ENCODE measurements around the gene ZNF627.
A peak's percentile ranks its signal among the peaks of the same experiment; 100 is the strongest.
"Not testable (repeated sequence)": the region's sequence is repeated elsewhere in the genome, so short reads cannot be mapped to it uniquely, and the experiment has no call there.

The ZNF627 gene

DNA sequence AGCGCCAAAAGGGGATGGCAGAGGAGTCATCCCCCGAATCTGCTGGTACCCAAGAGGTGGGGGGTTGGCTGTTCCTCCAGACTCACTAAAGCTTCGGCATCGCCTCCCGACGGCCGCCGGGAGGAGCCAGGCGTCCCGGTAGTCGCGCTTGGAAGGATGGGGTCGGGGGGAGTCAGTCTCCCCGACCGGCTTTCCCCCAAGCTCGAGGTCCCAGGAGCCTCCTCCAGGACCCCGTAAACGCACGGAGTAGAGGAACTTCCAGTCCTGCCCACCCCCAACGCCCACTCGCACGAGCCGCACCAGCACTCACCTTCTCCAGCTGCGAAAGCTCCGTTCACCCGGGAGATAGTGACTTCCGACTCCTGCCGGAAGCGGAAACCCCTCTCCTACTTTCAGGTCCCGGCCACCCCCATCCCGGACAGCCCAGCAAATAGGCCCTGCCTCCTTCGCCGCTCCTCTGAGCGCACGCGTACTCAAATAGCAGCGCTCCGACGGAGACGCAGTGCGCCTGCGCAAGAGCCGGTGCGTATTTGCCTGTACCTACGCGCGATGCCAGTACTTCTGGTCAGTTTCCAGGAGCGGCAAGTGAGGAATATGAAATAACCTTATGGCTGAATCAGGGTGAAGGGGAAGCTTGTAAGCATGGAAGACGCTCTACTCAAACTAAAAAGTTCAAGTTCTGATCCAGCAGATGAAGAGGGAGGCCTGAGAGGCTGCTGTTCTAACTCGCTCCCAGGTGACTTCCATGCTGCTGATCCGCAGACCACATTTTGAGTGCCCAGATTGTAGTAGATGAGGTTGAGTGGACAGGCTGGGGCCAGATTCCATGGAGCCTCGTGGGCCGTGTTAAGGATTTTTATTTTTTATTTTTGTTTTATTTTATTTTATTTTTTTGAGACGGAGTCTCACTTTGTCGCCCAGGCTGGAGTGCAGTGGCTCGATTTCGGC lies 38.1 kb upstream of the ZNF627 start, which contains the start of gene ELOF1:
Gene ELOF1 (minus strand): TSS at position 350 of the 948 bp plus-strand sequence. CDS start 4,883 bp downstream, outside the sequence.
- peaks cover 23% of the 10 kb centered on the region for H3K4me1 ChIP-seq (ENCODE audit: insufficient read depth, low read length)
- H3K9ac ChIP-seq (ENCODE audit: low read length): peak within 1 kb of the TSS; percentile 81
- H3K9me3 ChIP-seq (ENCODE audit: low read length): no peaks in the 10 kb centered on the region
- peak within 1 kb of the TSS; percentile 94 to 98 for H3K4me3 ChIP-seq (ENCODE audit: low read depth in 1 of 2, low read length in 2 of 2)
- H3K27ac ChIP-seq (ENCODE audit: low read depth, low read length): peak within 1 kb of the TSS; percentile 20
- H3K27me3 ChIP-seq (ENCODE audit: control insufficient read depth in 1 of 2, insufficient read depth in 2 of 2, low read length in 2 of 2): no peaks in the 10 kb centered on the region
- peaks cover 10% of the 10 kb centered on the region for H3K36me3 ChIP-seq (ENCODE audit: insufficient read depth, low read length)

DNA sequence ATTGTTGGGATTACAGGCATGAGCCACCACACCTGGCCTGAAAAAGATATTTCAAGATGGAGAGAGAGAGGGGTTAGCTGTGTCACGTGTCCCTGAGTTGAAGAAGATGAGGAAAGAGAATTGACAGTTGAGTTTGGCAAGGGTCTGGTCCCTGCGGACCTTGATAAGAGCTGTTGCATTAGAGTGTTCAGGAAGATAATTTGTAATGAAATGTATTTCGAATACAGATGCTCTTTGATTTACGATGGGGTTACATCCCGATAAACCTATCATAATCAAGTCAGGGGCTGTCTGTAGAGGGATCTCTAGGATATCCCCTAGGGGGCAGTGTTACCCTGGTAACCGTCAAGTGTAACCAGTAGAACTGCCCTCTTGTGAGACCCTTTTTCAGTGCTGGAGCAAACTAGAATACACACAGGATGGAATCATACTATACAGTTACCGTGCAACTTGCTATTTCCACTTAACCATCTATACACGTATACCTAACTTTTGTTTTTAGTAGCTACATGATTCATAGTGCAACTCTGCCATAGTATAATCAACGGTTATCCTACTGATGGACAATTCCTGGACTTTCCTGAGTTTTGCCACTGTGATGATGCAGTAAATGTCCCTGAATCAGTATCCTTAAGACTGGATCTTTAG lies 36.8 kb upstream of the ZNF627 start:
- no peaks in the 10 kb centered on the region for H3K9me3 ChIP-seq (ENCODE audit: low read length)
- H3K4me3 ChIP-seq (ENCODE audit: low read depth in 1 of 2, low read length in 2 of 2): no peak overlapping the region
- H3K27me3 ChIP-seq (ENCODE audit: control insufficient read depth in 1 of 2, insufficient read depth in 2 of 2, low read length in 2 of 2): no peaks in the 10 kb centered on the region
- peaks cover 23% of the 10 kb centered on the region for H3K4me1 ChIP-seq (ENCODE audit: insufficient read depth, low read length)
- H3K27ac ChIP-seq (ENCODE audit: low read depth, low read length): no peak overlapping the region
- no peak overlapping the region for H3K9ac ChIP-seq (ENCODE audit: low read length)
- H3K36me3 ChIP-seq (ENCODE audit: insufficient read depth, low read length): peaks cover 3% of the 10 kb centered on the region

DNA sequence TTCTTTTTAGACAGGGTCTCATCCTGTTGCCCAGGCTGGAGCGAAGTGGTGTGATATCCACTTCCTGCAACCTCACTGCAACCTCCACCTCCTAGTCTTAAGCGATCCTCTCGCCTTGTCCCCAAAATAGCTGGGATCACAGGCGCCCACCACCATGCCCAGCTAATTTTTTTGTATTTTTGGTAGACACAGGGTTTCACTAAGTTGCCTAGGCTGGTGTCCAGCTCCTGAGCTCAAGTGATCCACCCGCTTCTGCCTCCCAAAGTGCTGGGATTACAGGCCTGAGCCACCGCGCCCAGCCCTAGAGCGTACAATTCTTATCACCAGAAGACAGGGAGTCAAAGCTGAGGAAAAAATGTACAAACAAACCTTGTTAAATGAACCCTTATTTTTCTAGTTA lies 33.8 kb upstream of the ZNF627 start:
- Histone ChIP-seq H3K9ac (ENCODE audit: low read length) (no peak overlapping the region), H3K4me3 (ENCODE audit: low read depth in 1 of 2, low read length in 2 of 2) (no peak overlapping the region), H3K27ac (ENCODE audit: low read depth, low read length) (no peak overlapping the region), H3K36me3 (ENCODE audit: insufficient read depth, low read length) (no peaks in the 10 kb centered on the region), H3K9me3 (ENCODE audit: low read length) (no peaks in the 10 kb centered on the region), H3K4me1 (ENCODE audit: insufficient read depth, low read length) (peaks cover 8% of the 10 kb centered on the region), H3K27me3 (ENCODE audit: control insufficient read depth in 1 of 2, insufficient read depth in 2 of 2, low read length in 2 of 2) (no peaks in the 10 kb centered on the region)

DNA sequence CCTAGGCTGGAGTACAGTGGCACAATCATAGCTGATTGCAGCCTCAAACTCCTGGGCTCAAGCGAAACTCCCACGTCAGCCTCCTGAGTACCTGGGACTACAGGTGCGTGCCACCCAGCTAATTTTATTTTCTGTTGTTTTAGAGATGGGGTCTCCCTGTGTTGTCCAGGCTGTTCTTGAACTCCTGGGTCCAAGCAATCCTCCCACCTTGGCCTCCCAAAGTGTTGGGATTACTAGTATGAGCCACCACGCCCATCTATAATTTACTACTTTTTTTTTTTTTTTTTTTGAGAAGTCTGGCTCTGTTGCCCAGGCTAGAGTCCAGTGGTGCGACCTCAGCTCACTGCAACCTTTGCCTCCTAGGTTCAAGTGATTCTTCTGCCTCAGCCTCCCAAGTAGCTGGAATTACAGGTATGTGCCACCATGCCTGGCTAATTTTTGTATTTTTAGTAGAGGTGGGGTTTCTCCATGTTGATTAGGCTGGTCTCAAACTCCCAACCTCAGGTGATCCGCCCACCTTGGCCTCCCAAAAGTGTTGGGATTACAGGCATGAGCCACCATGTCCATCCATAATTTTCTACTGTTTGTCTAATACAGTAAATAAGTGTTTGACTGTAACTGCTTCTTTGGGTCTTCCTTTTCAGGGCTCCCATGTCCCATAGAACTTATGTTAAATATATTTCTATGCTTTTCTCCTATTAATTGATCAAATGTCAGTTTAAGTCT lies 33.0 kb upstream of the ZNF627 start:
- not testable (repeated sequence) for H3K27ac ChIP-seq (ENCODE audit: low read depth, low read length); H3K4me3 ChIP-seq (ENCODE audit: low read depth in 1 of 2, low read length in 2 of 2); H3K9ac ChIP-seq (ENCODE audit: low read length); H3K9me3 ChIP-seq (ENCODE audit: low read length); H3K4me1 ChIP-seq (ENCODE audit: insufficient read depth, low read length); H3K36me3 ChIP-seq (ENCODE audit: insufficient read depth, low read length); H3K27me3 ChIP-seq (ENCODE audit: control insufficient read depth in 1 of 2, insufficient read depth in 2 of 2, low read length in 2 of 2)

DNA sequence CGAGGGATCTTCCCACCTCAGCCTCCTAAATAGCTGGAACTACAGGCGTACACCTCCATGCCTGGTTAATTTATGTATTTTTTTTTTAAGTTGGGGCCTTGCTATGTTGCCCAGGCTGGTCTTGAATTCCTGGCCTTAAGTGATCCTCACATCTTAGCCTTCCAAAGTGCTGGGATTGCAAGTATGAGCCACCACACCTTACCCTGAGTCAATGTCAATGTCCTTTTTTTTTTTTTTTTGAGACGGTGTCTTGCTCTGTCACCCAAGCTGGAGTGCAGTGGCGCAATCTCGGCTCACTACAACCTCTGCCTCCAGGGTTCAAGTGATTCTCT lies 31.7 kb upstream of the ZNF627 start:
- H3K9me3 ChIP-seq (ENCODE audit: low read length); H3K27ac ChIP-seq (ENCODE audit: low read depth, low read length): not testable (repeated sequence)

DNA sequence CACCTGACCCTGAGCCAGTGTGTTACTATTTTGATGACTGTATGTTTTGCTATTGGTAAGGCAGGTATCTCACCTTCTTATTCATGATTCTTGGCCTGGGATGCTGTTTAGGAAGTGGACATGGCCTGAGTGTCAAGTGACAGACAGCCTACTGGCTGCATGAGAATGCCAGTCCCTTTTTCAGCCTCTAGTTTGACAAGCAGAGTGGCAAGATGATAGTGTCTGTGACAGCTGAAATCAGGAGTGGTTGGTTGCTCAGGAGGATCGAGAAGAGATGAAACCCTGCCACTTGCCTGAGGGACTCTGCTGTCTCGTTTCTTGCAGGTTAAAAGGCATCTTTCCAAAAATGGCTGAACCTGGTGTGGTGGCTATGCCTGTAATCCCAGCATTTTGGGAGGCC lies 31.1 kb upstream of the ZNF627 start:
- Histone ChIP-seq H3K36me3 (ENCODE audit: insufficient read depth, low read length) (no peaks in the 10 kb centered on the region), H3K4me3 (ENCODE audit: low read depth in 1 of 2, low read length in 2 of 2) (no peak overlapping the region), H3K4me1 (ENCODE audit: insufficient read depth, low read length) (no peaks in the 10 kb centered on the region), H3K9me3 (ENCODE audit: low read length) (no peaks in the 10 kb centered on the region), H3K27me3 (ENCODE audit: control insufficient read depth in 1 of 2, insufficient read depth in 2 of 2, low read length in 2 of 2) (no peaks in the 10 kb centered on the region), H3K27ac (ENCODE audit: low read depth, low read length) (no peak overlapping the region), H3K9ac (ENCODE audit: low read length) (no peak overlapping the region)

More for the DNA sequence above, 31.7 kb upstream of the ZNF627 start:
- H3K27me3 ChIP-seq (ENCODE audit: control insufficient read depth in 1 of 2, insufficient read depth in 2 of 2, low read length in 2 of 2); H3K4me3 ChIP-seq (ENCODE audit: low read depth in 1 of 2, low read length in 2 of 2); H3K4me1 ChIP-seq (ENCODE audit: insufficient read depth, low read length); H3K9ac ChIP-seq (ENCODE audit: low read length); H3K36me3 ChIP-seq (ENCODE audit: insufficient read depth, low read length): not testable (repeated sequence)

DNA sequence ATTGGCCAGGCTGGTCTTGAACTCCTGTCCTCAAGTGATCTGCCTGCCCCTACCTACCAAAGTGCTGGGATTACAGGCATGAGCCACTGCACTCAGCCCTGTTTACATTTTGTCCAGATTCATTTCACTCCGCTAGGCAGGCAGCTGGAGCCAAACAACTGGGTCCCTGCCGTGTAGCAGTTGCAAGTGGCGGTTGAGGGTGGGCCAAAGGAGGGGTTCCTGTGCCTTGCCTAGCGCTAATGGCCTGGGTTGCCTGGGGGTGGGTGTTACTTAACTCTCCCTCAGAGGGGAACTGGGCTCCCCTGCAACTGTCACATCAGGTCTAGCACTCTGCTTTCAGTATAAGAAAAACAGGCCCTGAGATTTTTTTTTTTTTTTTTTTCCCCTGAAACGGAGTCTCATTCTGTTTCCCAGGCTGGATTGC lies 27.2 kb upstream of the ZNF627 start:
- H3K36me3 ChIP-seq (ENCODE audit: insufficient read depth, low read length): no peaks in the 10 kb centered on the region
- no peak overlapping the region for H3K4me3 ChIP-seq (ENCODE audit: low read depth in 1 of 2, low read length in 2 of 2)
- H3K4me1 ChIP-seq (ENCODE audit: insufficient read depth, low read length): no peaks in the 10 kb centered on the region
- no peak overlapping the region for H3K27ac ChIP-seq (ENCODE audit: low read depth, low read length)
- H3K27me3 ChIP-seq (ENCODE audit: control insufficient read depth in 1 of 2, insufficient read depth in 2 of 2, low read length in 2 of 2): no peaks in the 10 kb centered on the region
- H3K9me3 ChIP-seq (ENCODE audit: low read length): no peaks in the 10 kb centered on the region
- H3K9ac ChIP-seq (ENCODE audit: low read length): no peak overlapping the region

DNA sequence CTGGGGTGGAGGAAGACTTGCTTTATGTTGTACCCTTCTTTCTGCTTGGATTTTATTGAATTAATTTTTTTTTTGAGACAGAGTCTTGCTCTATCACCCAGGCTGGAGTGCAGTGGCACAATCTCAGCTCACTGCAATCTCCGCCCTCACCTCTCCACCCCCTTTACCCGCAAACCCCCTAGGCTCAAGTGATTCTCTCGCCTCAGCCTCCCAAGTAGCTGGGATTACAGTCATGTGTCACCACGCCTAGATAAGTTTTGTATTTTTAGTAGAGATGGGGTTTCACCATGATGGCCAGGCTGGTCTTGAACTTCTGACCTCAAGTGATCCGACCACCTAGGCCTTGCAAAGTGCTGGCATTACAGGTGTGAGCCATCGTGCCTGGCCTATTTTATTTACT lies 23.9 kb upstream of the ZNF627 start:
- not testable (repeated sequence) for H3K9ac ChIP-seq (ENCODE audit: low read length); H3K27ac ChIP-seq (ENCODE audit: low read depth, low read length); H3K27me3 ChIP-seq (ENCODE audit: control insufficient read depth in 1 of 2, insufficient read depth in 2 of 2, low read length in 2 of 2); H3K4me3 ChIP-seq (ENCODE audit: low read depth in 1 of 2, low read length in 2 of 2); H3K9me3 ChIP-seq (ENCODE audit: low read length); H3K4me1 ChIP-seq (ENCODE audit: insufficient read depth, low read length); H3K36me3 ChIP-seq (ENCODE audit: insufficient read depth, low read length)

DNA sequence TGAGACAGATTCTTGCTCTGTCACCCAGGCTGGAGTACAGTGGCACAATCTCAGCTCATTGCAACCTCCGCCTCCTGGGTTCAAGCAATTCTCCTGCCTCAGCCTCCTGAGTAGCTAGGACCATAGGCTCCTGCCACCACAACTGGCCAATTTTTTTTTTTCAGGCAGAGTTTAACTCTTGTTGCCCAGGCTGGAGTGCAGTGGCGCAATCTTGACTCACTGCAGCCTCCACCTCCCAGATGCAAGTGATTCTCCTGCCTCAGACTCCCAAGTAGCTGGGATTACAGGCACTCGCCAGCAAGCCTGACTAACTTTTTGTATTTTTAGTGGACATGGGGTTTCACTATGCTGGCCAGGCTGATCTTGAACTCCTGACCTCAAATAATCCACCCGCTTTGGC lies 23.5 kb upstream of the ZNF627 start:
- H3K9ac ChIP-seq (ENCODE audit: low read length); H3K27ac ChIP-seq (ENCODE audit: low read depth, low read length); H3K27me3 ChIP-seq (ENCODE audit: control insufficient read depth in 1 of 2, insufficient read depth in 2 of 2, low read length in 2 of 2); H3K4me1 ChIP-seq (ENCODE audit: insufficient read depth, low read length); H3K36me3 ChIP-seq (ENCODE audit: insufficient read depth, low read length); H3K4me3 ChIP-seq (ENCODE audit: low read depth in 1 of 2, low read length in 2 of 2); H3K9me3 ChIP-seq (ENCODE audit: low read length): not testable (repeated sequence)

DNA sequence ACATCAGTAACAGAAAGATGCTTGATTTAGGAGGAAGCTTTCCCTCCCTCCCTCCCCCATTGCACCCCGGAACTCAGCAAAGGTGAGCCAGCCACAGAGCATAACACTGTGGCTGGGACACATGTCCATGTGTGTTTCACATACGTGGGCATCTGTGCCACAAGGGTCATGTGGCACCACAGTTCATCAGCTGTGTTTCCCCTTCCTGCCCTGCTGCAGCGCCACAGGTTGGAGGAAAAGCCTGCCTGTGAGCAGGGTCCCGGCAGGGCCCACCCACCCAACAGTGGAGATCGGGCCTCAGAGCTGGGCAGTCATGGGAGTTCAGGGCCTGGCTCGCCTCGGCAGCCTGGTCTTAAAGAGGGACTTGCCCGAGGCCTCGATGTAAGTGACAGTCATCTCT lies 22.6 kb upstream of the ZNF627 start:
- Histone ChIP-seq H3K36me3 (ENCODE audit: insufficient read depth, low read length) (no peaks in the 10 kb centered on the region), H3K4me3 (ENCODE audit: low read depth in 1 of 2, low read length in 2 of 2) (no peak overlapping the region), H3K9ac (ENCODE audit: low read length) (no peak overlapping the region), H3K27ac (ENCODE audit: low read depth, low read length) (no peak overlapping the region), H3K27me3 (ENCODE audit: control insufficient read depth in 1 of 2, insufficient read depth in 2 of 2, low read length in 2 of 2) (peaks cover 0 to 14% of the 10 kb centered on the region in 2 donors), H3K9me3 (ENCODE audit: low read length) (no peaks in the 10 kb centered on the region), H3K4me1 (ENCODE audit: insufficient read depth, low read length) (no peaks in the 10 kb centered on the region)

DNA sequence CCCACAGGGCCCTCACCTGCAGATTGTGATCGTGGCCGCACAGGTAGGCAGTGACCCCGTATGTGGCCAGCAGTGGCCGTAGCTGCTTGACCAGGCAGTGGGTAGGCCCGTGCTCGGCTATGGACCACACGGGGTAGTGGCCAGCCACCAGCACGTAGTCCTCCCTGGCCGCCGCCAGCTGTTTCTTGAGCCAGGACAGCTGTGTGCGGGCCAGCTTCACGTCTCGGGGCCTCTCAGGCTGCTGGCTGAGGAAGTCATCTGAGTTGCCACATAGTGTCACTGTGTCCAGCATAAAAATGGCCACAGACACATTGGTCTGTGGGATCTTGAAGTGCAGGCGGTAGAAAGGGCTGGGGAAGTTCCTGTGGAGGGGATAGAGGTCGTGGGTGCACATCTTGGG lies 21.1 kb upstream of the ZNF627 start:
- H3K4me3 ChIP-seq (ENCODE audit: low read depth in 1 of 2, low read length in 2 of 2): no peak overlapping the region
- H3K9ac ChIP-seq (ENCODE audit: low read length): no peak overlapping the region
- no peak overlapping the region for H3K27ac ChIP-seq (ENCODE audit: low read depth, low read length)
- no peaks in the 10 kb centered on the region for H3K36me3 ChIP-seq (ENCODE audit: insufficient read depth, low read length)
- H3K27me3 ChIP-seq (ENCODE audit: control insufficient read depth in 1 of 2, insufficient read depth in 2 of 2, low read length in 2 of 2): peaks cover 0 to 14% of the 10 kb centered on the region in 2 donors
- no peaks in the 10 kb centered on the region for H3K9me3 ChIP-seq (ENCODE audit: low read length)
- no peaks in the 10 kb centered on the region for H3K4me1 ChIP-seq (ENCODE audit: insufficient read depth, low read length)
